ENCODE results near the gene ROR2.
"Not testable (repeated sequence)": the region's sequence is repeated elsewhere in the genome, so short reads cannot be mapped to it uniquely, and the experiment has no call there.

ROR2 gene

DNA sequence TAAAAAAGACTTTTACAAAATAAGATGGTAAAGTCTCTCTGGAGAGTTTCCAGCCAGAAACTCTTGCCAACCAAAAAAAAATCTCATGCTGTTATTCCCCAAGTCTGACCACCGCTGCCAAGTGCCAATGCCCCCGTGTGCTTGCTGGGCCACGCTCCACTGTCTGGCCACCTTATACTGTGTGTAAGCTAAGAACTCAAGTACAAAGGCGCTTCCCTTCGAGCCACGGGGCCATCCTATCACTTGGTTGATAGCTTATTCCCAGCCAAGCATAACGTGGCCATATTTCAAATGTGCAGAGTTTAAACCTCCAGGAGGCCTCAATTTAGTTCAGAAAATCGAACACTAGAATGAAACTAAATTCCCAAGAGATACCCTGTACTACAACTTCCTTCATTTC lies 36.0 kb downstream of the ROR2 start:
- Histone ChIP-seq H3K9me3 (peaks cover 4% of the 10 kb centered on the region; the same call in 1 of the 2 replicates), H3K4me2 (peak overlapping the region; percentile 35), H3K27ac (no peak overlapping the region), H3K36me3 (no peaks in the 10 kb centered on the region), H3K4me1 (peaks cover 32% of the 10 kb centered on the region), H3K9ac (no peak overlapping the region), H3K4me3 (no peak overlapping the region), H3K27me3 (no peaks in the 10 kb centered on the region), H4K20me1 (no peaks in the 10 kb centered on the region)
- no peak for TF ChIP-seq Cebpa-rat (IDR thresholded peaks at IDR 0.05)

DNA sequence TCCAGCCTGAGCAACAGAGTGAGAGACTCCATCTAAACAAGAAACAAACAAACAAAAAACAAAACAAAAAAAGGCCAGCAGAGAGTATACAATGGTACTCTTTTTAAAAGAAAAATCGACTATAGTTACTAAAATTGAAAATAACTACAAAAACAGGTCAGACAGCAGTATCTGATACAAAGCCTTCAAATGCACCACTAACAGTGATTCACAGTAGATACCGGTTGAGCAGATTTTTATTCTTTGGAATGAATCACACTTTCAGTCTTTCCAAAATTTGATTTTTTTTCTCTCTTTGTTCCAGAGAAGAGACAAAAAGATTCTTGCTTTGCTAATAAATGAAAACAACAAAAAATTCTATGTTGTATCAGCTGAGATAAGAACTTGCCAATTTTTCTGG lies 36.9 kb downstream of the ROR2 start:
- Histone ChIP-seq H3K4me3 (no peak overlapping the region), H3K4me2 (no peak overlapping the region), H3K4me1 (peaks cover 41% of the 10 kb centered on the region), H3K9ac (no peak overlapping the region), H4K20me1 (no peaks in the 10 kb centered on the region), H3K9me3 (peaks cover 4% of the 10 kb centered on the region; the same call in 1 of the 2 replicates), H3K36me3 (no peaks in the 10 kb centered on the region), H3K27me3 (no peaks in the 10 kb centered on the region), H3K27ac (no peak overlapping the region)
- TF ChIP-seq Cebpa-rat (IDR thresholded peaks at IDR 0.05): no peak

DNA sequence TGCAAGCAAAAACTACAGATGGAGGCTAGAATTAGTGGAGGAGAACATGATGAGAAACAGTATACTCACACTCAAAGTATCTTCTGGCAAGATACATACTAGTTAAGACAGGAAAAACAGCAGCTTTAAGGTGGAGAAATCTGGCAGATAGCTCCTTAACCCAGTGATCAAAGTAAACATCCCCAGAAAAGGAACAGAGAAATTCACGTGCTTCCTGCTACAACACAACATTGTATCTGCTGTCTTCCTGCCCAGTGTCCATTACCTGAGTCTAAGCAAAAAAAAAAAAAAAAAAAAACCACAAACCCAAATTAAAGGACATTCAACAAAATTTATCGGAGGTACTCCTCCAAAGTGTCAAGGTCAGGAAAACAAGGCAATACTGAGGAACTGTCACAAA lies 38.4 kb downstream of the ROR2 start:
- Histone ChIP-seq H3K9ac (no peak overlapping the region), H3K4me1 (peaks cover 54% of the 10 kb centered on the region), H3K4me2 (peak overlapping the region; percentile 62), H4K20me1 (no peaks in the 10 kb centered on the region), H3K9me3 (peaks cover 4% of the 10 kb centered on the region; the same call in 1 of the 2 replicates), H3K36me3 (no peaks in the 10 kb centered on the region), H3K4me3 (no peak overlapping the region), H3K27me3 (no peaks in the 10 kb centered on the region), H3K27ac (no peak overlapping the region)
- TF ChIP-seq Cebpa-rat (IDR thresholded peaks at IDR 0.05): no peak

DNA sequence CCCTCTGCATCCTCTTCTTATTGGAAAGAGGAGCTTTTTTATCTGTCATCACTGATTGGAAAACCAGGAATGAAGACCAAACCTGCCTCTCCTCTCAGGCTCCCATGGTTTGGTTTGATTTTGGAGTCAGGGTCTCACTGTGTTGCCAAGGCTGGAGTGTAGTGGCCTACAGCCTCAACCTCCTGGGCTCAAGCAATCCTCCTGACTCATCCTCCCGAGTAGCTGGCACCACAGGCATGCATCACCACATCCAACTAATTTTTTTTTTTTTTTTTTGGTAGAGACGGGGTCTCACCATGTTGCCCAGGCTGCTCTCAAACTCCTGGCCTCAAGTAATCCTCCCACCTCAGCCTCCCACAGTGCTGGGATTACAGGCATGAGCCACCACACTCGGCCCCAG lies 40.8 kb downstream of the ROR2 start:
- peak overlapping the region; percentile 59 for H3K4me2 ChIP-seq
- not testable (repeated sequence) for H3K9me3 ChIP-seq, H3K9ac ChIP-seq, H3K36me3 ChIP-seq, H3K27me3 ChIP-seq, H4K20me1 ChIP-seq, H3K4me3 ChIP-seq, H3K27ac ChIP-seq
- peaks cover 72% of the 10 kb centered on the region for H3K4me1 ChIP-seq

DNA sequence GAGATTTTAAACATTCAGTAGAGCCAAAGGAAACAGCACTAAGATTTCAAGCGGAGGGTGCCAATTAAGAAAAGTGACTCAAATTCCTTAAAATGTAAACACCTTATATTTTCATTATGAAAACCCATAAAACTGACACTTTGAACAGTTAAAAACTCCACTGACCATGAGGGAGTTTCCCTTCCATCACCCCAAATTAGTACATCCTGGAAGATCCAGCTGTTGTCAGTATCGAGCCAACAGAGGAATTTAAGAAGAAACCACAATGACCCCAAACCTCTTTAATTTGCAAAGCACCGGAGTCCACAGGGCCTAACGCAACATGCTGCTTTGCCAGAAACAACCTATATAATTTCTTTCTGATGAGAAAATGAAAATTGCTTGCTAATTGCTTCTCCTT lies 41.3 kb downstream of the ROR2 start:
- H3K4me1 ChIP-seq: peaks cover 72% of the 10 kb centered on the region
- H3K4me2 ChIP-seq: peak overlapping the region; percentile 59
- H3K9ac ChIP-seq: no peak overlapping the region
- no peak for TF ChIP-seq Cebpa-rat (IDR thresholded peaks at IDR 0.05)
- H3K4me3 ChIP-seq: no peak overlapping the region
- no peak overlapping the region for H3K27ac ChIP-seq
- no peaks in the 10 kb centered on the region for H4K20me1 ChIP-seq
- no peaks in the 10 kb centered on the region for H3K9me3 ChIP-seq
- H3K27me3 ChIP-seq: no peaks in the 10 kb centered on the region
- H3K36me3 ChIP-seq: no peaks in the 10 kb centered on the region

DNA sequence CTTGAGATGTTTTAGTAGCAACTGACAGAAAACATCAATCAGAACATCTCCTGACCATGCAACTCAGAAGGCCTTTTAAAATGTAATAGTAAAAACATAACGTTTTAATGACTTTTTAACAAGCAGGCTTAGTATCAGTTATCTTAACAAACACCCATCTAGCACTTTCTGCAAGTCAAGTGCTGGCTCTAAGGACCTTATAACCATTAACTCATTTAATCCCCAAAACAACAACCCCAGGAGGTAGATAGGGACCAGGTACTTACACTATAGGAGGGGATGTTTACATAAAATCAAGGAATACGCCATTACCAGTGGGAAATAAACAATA lies 41.8 kb downstream of the ROR2 start:
- Histone ChIP-seq H3K4me2 (peak overlapping the region; percentile 59), H3K27ac (no peak overlapping the region), H4K20me1 (no peaks in the 10 kb centered on the region), H3K4me1 (peaks cover 74% of the 10 kb centered on the region), H3K4me3 (no peak overlapping the region), H3K36me3 (no peaks in the 10 kb centered on the region), H3K27me3 (no peaks in the 10 kb centered on the region), H3K9ac (no peak overlapping the region), H3K9me3 (no peaks in the 10 kb centered on the region)
- no peak for TF ChIP-seq Cebpa-rat (IDR thresholded peaks at IDR 0.05)

DNA sequence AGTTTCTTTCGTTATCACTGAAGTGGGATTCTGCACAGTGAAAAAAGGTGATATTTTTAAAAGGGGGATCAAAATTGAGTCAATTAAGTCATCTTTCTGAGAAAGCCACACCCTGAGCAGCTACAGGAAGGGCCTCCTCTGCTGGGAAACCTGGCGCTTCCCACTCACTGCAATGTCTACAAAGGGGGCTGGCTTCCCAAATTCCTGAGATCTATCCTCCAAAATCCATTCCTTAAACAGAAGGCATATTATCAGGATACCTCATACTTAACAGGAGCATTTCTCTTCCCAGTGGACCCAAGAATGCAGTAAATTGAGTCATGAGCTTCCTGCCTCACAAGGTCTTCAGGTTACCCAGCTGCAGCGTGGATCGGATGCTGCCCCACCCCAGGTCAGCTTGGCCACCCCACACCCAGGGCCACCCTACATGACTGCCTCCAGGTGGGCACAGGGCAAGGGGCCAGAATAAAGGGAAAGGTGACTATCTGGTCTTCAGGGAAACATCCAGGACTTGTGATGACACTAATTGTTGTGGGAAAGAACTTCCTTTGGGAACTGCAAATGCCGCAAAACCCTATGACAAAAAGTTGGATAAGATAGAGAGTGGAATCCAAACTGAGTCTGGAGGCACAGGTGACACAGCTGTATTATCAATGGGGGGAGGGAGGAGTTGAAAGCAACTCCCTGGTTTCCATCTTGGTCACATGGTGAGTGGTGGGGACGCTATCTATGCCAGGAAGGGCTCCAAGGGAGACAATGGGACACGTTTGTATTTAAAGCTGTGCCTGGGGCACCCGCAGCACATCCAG lies 42.3 kb downstream of the ROR2 start:
- H4K20me1 ChIP-seq: no peaks in the 10 kb centered on the region
- H3K4me1 ChIP-seq: peaks cover 79% of the 10 kb centered on the region
- no peak overlapping the region for H3K4me3 ChIP-seq
- H3K27me3 ChIP-seq: no peaks in the 10 kb centered on the region
- no peak overlapping the region for H3K9ac ChIP-seq
- H3K36me3 ChIP-seq: no peaks in the 10 kb centered on the region
- no peak for TF ChIP-seq Cebpa-rat (IDR thresholded peaks at IDR 0.05)
- H3K27ac ChIP-seq: no peak overlapping the region
- H3K4me2 ChIP-seq: peak overlapping the region; percentile 59
- H3K9me3 ChIP-seq: no peaks in the 10 kb centered on the region

DNA sequence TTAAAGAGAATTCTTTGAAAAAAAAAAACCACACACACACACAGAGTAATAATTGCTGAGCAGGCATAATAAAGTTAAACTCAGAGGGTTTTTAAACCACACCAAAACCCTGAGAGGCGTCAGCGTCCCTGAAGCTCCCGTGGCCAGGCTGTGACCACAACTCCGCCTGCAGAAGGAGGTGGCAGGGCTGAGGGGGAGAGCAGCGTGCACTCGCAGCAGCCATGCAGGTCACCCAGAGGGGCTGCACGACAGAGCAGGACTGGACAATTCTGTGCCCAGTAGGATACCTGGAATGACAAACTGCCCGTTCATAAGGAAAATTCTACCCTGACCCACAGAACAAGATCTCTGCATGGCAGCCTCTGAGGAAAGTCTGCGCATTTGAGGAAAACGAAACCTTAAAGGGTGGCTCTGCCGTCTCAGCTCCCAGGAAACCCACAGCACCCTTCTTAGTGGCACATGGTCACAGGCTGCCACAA lies 44.0 kb downstream of the ROR2 start:
- no peak overlapping the region for H3K27ac ChIP-seq
- no peaks in the 10 kb centered on the region for H3K27me3 ChIP-seq

DNA sequence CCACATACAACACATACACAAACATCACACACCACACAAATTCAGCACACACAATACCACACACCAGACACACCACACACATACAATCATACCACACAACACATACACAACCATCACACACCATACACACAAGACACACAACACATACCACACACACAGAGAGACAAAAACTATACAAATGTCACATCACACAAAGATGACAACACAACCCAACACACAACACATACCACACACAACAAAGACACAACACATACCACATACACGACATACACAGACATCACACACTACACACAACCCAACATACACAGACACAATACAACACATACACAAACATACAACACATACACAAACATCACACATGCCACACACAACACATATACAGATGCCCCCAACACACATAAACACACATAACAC lies 44.8 kb downstream of the ROR2 start:
- no peak overlapping the region for H3K27ac ChIP-seq
- H4K20me1 ChIP-seq: no peaks in the 10 kb centered on the region
- TF ChIP-seq Cebpa-rat (IDR thresholded peaks at IDR 0.05): no peak
- H3K36me3 ChIP-seq: no peaks in the 10 kb centered on the region
- no peaks in the 10 kb centered on the region for H3K27me3 ChIP-seq
- peak overlapping the region; percentile 78 for H3K4me2 ChIP-seq
- no peak overlapping the region for H3K4me3 ChIP-seq
- peaks cover 87% of the 10 kb centered on the region for H3K4me1 ChIP-seq
- H3K9ac ChIP-seq: no peak overlapping the region
- H3K9me3 ChIP-seq: no peaks in the 10 kb centered on the region

More for the DNA sequence above, 44.0 kb downstream of the ROR2 start:
- H4K20me1 ChIP-seq: no peaks in the 10 kb centered on the region
- TF ChIP-seq Cebpa-rat (IDR thresholded peaks at IDR 0.05): no peak
- peak overlapping the region; percentile 78 for H3K4me2 ChIP-seq
- no peaks in the 10 kb centered on the region for H3K36me3 ChIP-seq
- peaks cover 86% of the 10 kb centered on the region for H3K4me1 ChIP-seq
- no peaks in the 10 kb centered on the region for H3K9me3 ChIP-seq
- H3K9ac ChIP-seq: peak overlapping the region; percentile 36; the same call in 1 of the 2 replicates
- peak overlapping the region; percentile 58 for H3K4me3 ChIP-seq

DNA sequence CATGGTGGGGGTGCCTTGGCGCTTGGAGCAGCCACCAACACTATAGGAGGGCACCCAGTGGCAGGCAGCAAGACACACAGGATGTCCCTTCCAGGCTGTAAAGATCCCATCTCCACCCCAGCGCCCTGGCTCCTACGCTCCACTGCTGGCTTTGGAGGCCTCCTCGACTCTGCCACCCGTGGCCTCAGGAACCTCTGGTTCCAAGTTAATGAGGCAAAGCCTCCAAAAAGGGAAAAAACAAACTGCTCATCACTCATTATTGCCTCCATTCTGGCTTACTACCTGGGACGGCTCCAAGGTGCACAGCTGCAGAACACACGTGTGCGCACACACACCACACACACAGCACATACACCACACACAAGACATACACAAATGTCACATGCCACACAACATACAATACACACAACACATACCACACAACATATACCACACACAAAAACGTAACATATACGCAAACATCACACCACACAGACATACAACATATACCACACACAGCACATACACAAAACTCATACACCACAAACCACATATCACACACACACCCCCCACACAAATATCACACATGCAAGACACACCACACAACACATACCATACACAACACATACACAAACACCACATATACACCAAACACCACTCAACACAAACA lies 45.3 kb downstream of the ROR2 start:
- Histone ChIP-seq H3K36me3 (no peaks in the 10 kb centered on the region), H4K20me1 (no peaks in the 10 kb centered on the region), H3K4me3 (no peak overlapping the region), H3K4me2 (peak overlapping the region; percentile 36; the same call in 1 of the 2 replicates), H3K27ac (no peak overlapping the region), H3K9ac (no peak overlapping the region), H3K27me3 (no peaks in the 10 kb centered on the region), H3K4me1 (peaks cover 93% of the 10 kb centered on the region), H3K9me3 (no peaks in the 10 kb centered on the region)
- TF ChIP-seq Cebpa-rat (IDR thresholded peaks at IDR 0.05): no peak

Measured in BLaER1 (cell line).